H1 (cell line): ENCODE measurements around the gene THRB. TPM values are rescaled to one million over a fixed set of nuclear protein-coding genes. Genes with fewer than 3 reads are reported as not detected.

Source experiments
- CTCF ChIA-PET: fragments of 300-600 bp; sonication (Branson Sonifier 250); formaldehyde crosslinking; loops from one replicate; lab custom pipeline; 2021; ENCODE audit not compliant: partially characterized antibody; lab: Charles Lee
- POLR2A ChIA-PET: fragments of 300-600 bp; sonication (Branson Sonifier 250); formaldehyde crosslinking; loops from one replicate; lab custom pipeline; 2021; ENCODE audit warnings: inconsistent platforms; ENCODE audit not compliant: partially characterized antibody; lab: Charles Lee
- DNase-seq, 2 experiments: peaks; one replicate each; pipeline versions ENCODE4 v3.0.0 to v3.0.0-alpha.2; 2010 to 2022; ENCODE audit warnings: low spot score in 2 of 2, low read depth in 1 of 2, mixed read lengths in 1 of 2
- FAIRE-seq: peaks from 2 replicates; lab custom pipeline; 2011; peaks lifted over from hg19 to GRCh38; lab: Jason Lieb, UNC
- H2AFZ ChIP-seq: 2 replicates; pipeline ENCODE4 v1.8.1; 2012; ENCODE audit warnings: low read length, inconsistent platforms
- H2AK5ac ChIP-seq: 2 replicates; pipeline ENCODE4 v1.6.1; 2013; ENCODE audit warnings: low read depth, low read length
- H2BK120ac ChIP-seq: replicated peaks from 2 replicates; pipeline ENCODE3; 2013; ENCODE audit warnings: low read depth, low read length, inconsistent platforms
- H2BK12ac ChIP-seq: 2 replicates; pipeline ENCODE4 v1.6.1; 2013; ENCODE audit warnings: low read depth, low read length
- H2BK15ac ChIP-seq: 2 replicates; pipeline ENCODE4 v1.6.1; 2013; ENCODE audit warnings: low read length
- H2BK20ac ChIP-seq: 2 replicates; pipeline ENCODE4 v1.6.1; 2013; ENCODE audit warnings: low read length
- H2BK5ac ChIP-seq: 2 replicates; pipeline ENCODE4 v1.6.1; 2013; ENCODE audit warnings: low read depth, low read length
- H3K14ac ChIP-seq: 2 replicates; pipeline ENCODE4 v1.6.1; 2013; ENCODE audit warnings: inconsistent platforms; ENCODE audit not compliant: insufficient read length
- H3K18ac ChIP-seq: 2 replicates; pipeline ENCODE4 v1.6.1; 2013; ENCODE audit warnings: low read length; ENCODE audit errors: extremely low read depth
- H3K23ac ChIP-seq: 2 replicates; pipeline ENCODE4 v1.6.1; 2013; ENCODE audit warnings: inconsistent platforms; ENCODE audit not compliant: insufficient read length
- H3K23me2 ChIP-seq: 2 replicates; pipeline ENCODE4 v1.6.1; 2013; ENCODE audit warnings: low read depth, low read length
- H3K27ac ChIP-seq: 2 replicates; pipeline ENCODE4 v1.6.1; 2011; ENCODE audit warnings: low read depth, low read length, inconsistent platforms
- H3K27me3 ChIP-seq, 4 experiments: replicated peaks in 1 of 4; 1 replicate in 1 of 4; 2 replicates in 3 of 4; pipeline versions ENCODE4 v1.6.1 to v1.8.1; 2011 to 2013; ENCODE audit warnings: low read length in 3 of 4, mild to moderate bottlenecking in 3 of 4, inconsistent platforms in 2 of 4, mixed read lengths in 2 of 4, moderate library complexity in 1 of 4; ENCODE audit not compliant: control insufficient read depth in 3 of 4, insufficient read depth in 3 of 4; ENCODE audit errors: extremely low read depth in 1 of 4
- H3K36me3 ChIP-seq, 4 experiments: 2 replicates each; pipeline versions ENCODE4 v1.6.1 to v1.8.1; 2011 to 2013; ENCODE audit warnings: mild to moderate bottlenecking in 4 of 4, low read length in 3 of 4, moderate library complexity in 2 of 4, control low read depth in 1 of 4, inconsistent platforms in 1 of 4; ENCODE audit not compliant: insufficient read depth in 4 of 4, control insufficient read depth in 2 of 4
- H3K4ac ChIP-seq: replicated peaks from 2 replicates; pipeline ENCODE3; 2013; ENCODE audit warnings: low read length, low read depth, mixed read lengths, inconsistent platforms; ENCODE audit not compliant: insufficient read length
- H3K4me1 ChIP-seq, 4 experiments: replicated peaks in 1 of 4; 1 replicate in 1 of 4; 2 replicates in 3 of 4; pipeline versions ENCODE4 v1.6.1 to v1.8.1; 2011 to 2013; ENCODE audit warnings: low read length in 3 of 4, inconsistent platforms in 2 of 4, mixed read lengths in 1 of 4; ENCODE audit not compliant: insufficient read depth in 4 of 4, control insufficient read depth in 3 of 4
- H3K4me2 ChIP-seq, 2 experiments: 2 replicates each; pipeline versions ENCODE4 v1.6.1 to v1.8.1; 2011 to 2013; ENCODE audit warnings: low read depth in 2 of 2, low read length in 2 of 2, control low read depth in 1 of 2, inconsistent platforms in 1 of 2, mild to moderate bottlenecking in 1 of 2; ENCODE audit not compliant: insufficient read depth in 1 of 2
- H3K4me3 ChIP-seq, 4 experiments: fragments of 200-600, 300-600 bp in 1 of 4; sonication (generic), shearing (Covaris generic), sonication (Bioruptor Twin) in 1 of 4; 2 replicates each; pipeline versions ENCODE4 v1.5.1 to v1.8.1; 2011 to 2016; ENCODE audit warnings: low read length in 4 of 4, low read depth in 3 of 4, control low read depth in 2 of 4, inconsistent platforms in 2 of 4, mild to moderate bottlenecking in 2 of 4, mixed read lengths in 1 of 4, moderate library complexity in 1 of 4; ENCODE audit not compliant: insufficient read depth in 2 of 4; ENCODE audit errors: extremely low read depth in 1 of 4
- H3K56ac ChIP-seq: replicated peaks from 2 replicates; pipeline ENCODE3; 2013; ENCODE audit warnings: low read depth, mild to moderate bottlenecking, mixed read lengths, low read length, inconsistent platforms; ENCODE audit not compliant: insufficient read length
- H3K79me1 ChIP-seq: 2 replicates; pipeline ENCODE4 v1.6.1; 2013; ENCODE audit warnings: low read depth, low read length, control low read depth
- H3K79me2 ChIP-seq, 2 experiments: 2 replicates each; pipeline versions ENCODE4 v1.6.1 to v1.8.1; 2012 to 2013; ENCODE audit warnings: low read length in 2 of 2, mild to moderate bottlenecking in 2 of 2, inconsistent platforms in 1 of 2; ENCODE audit not compliant: insufficient read depth in 2 of 2, control insufficient read depth in 1 of 2
- H3K9ac ChIP-seq, 4 experiments: replicated peaks in 1 of 4; 1 replicate in 1 of 4; 2 replicates in 3 of 4; pipeline versions ENCODE4 v1.6.1 to v1.8.1; 2011 to 2013; ENCODE audit warnings: low read depth in 3 of 4, low read length in 3 of 4, control low read depth in 2 of 4, mild to moderate bottlenecking in 2 of 4, moderate library complexity in 2 of 4, inconsistent platforms in 1 of 4; ENCODE audit errors: extremely low read depth in 1 of 4
- H3K9me3 ChIP-seq, 2 experiments: 2 replicates each; pipeline versions ENCODE4 v1.6.1 to v1.8.1; 2012 to 2013; ENCODE audit warnings: mild to moderate bottlenecking in 2 of 2, moderate library complexity in 2 of 2, control low read depth in 1 of 2, inconsistent platforms in 1 of 2, low read depth in 1 of 2, low read length in 1 of 2, mixed read lengths in 1 of 2; ENCODE audit not compliant: insufficient read depth in 2 of 2
- H4K20me1 ChIP-seq, 2 experiments: replicated peaks in 1 of 2; 2 replicates each; pipeline versions ENCODE3 to v1.8.1; 2011 to 2013; ENCODE audit warnings: inconsistent platforms in 2 of 2, low read length in 2 of 2, mild to moderate bottlenecking in 1 of 2; ENCODE audit not compliant: insufficient read depth in 2 of 2, control insufficient read depth in 1 of 2
- H4K5ac ChIP-seq: 2 replicates; pipeline ENCODE4 v1.6.1; 2013; ENCODE audit warnings: low read length, low read depth, mixed read lengths, inconsistent platforms; ENCODE audit not compliant: insufficient read length
- H4K8ac ChIP-seq: 2 replicates; pipeline ENCODE4 v1.8.0; 2013; ENCODE audit warnings: mild to moderate bottlenecking, moderate library complexity, low read length, inconsistent platforms; ENCODE audit not compliant: insufficient read depth; ENCODE audit errors: extremely low read depth
- H4K91ac ChIP-seq: replicated peaks from 2 replicates; pipeline ENCODE3; 2013; ENCODE audit warnings: low read length, mixed read lengths, inconsistent platforms; ENCODE audit not compliant: insufficient read length
- ASH2L ChIP-seq: fragments of 200-600, 300-600 bp; sonication (generic); IDR thresholded peaks from one replicate; pipeline ENCODE4 v1.7.1; 2017; ENCODE audit warnings: low read length
- ATF3 ChIP-seq: IDR thresholded peaks from 2 replicates; pipeline ENCODE4 v1.6.1; 2011; ENCODE audit warnings: low read depth, mild to moderate bottlenecking, low read length; ENCODE audit not compliant: insufficient read depth
- CHD1 ChIP-seq: IDR thresholded peaks from 2 replicates; pipeline ENCODE4 v1.6.1; 2012; ENCODE audit warnings: low read depth, low read length, improper control_type of control experiment
- FOSL1 ChIP-seq: IDR thresholded peaks from 2 replicates; pipeline ENCODE4 v1.6.1; 2011; ENCODE audit warnings: mild to moderate bottlenecking, low read depth, low read length, moderate library complexity; ENCODE audit not compliant: insufficient read depth
- JUN ChIP-seq: IDR thresholded peaks from 2 replicates; pipeline ENCODE4 v1.6.1; 2011; ENCODE audit warnings: low read depth, mild to moderate bottlenecking, improper control_type of control experiment, low read length
- NRF1 ChIP-seq: IDR thresholded peaks from 2 replicates; pipeline ENCODE4 v1.6.1; 2011; ENCODE audit warnings: mild to moderate bottlenecking, low read depth, low read length, improper control_type of control experiment
- RAD21 ChIP-seq, 2 experiments: IDR thresholded peaks in 1 of 2; conservative IDR thresholded peaks in 1 of 2; 2 replicates each; pipeline ENCODE4 v1.6.1; 2011; ENCODE audit warnings: low read depth in 2 of 2, low read length in 2 of 2, improper control_type of control experiment in 1 of 2, inconsistent platforms in 1 of 2, mild to moderate bottlenecking in 1 of 2, moderate library complexity in 1 of 2
- RBBP5 ChIP-seq: IDR thresholded peaks from 2 replicates; pipeline ENCODE4 v1.7.1; 2012; ENCODE audit warnings: low read depth, mild to moderate bottlenecking, inconsistent platforms, low read length, moderate library complexity, borderline replicate concordance
- RFX5 ChIP-seq: IDR thresholded peaks from 2 replicates; pipeline ENCODE4 v1.6.1; 2011; ENCODE audit warnings: low read depth, low read length, improper control_type of control experiment, borderline replicate concordance
- TEAD4 ChIP-seq: IDR thresholded peaks from 2 replicates; pipeline ENCODE4 v1.6.1; 2012; ENCODE audit warnings: low read depth, low read length, inconsistent platforms, mixed read lengths
- WGBS, 2 experiments: shearing (Covaris generic) in 1 of 2; methylation state at CpG; one replicate each; pipeline versions ENCODE4 v1.1.6 to v1.1.7; 2013 to 2015; ENCODE audit warnings: low lambda C conversion rate in 2 of 2, mixed read lengths in 2 of 2, inconsistent platforms in 1 of 2, low coverage in 1 of 2, missing lambda C conversion rate in 1 of 2; ENCODE audit not compliant: insufficient replicate concordance in 2 of 2, insufficient coverage in 1 of 2, insufficient read length in 1 of 2; ENCODE audit errors: extremely low coverage in 1 of 2, missing lambda C conversion rate in 1 of 2; 5-methylcytosine and 5-hydroxymethylcytosine counted together
- polyA plus RNA-seq, 7 experiments: library from polyadenylated mRNA; depleted of rRNA in 3 of 7; stranded (reverse) in 5 of 7; unstranded in 2 of 7; fragments of >200 nt in 5 of 7; fragments of 200-250 nt in 2 of 7; gene quantifications; 1 replicate in 5 of 7; 2 replicates in 1 of 7; 4 replicates in 1 of 7; pipeline versions ENCODE4 v1.2.1 to v1.2.3, GENCODE V29; 2011 to 2013; ENCODE audit warnings: missing spikeins in 2 of 7, mixed read lengths in 2 of 7
- total RNA-seq: library from RNA; stranded (reverse); fragmentation: NEBNext Ultra II Directional; extraction: Animal tissue kit (Norgen Biotek cat#: 25700); gene quantifications from 2 replicates; pipeline ENCODE4 v1.2.1, GENCODE V29; 2021

The THRB gene
- total and polyA plus RNA-seq, 2 of the 8 experiments (the other 6 are each of a cell fraction or from before 2014, with no cell fraction given) = 0.98 to 3.9 TPM

- Histone ChIP-seq H2BK12ac (no peak overlapping the region), H3K4me1 (no peaks in the 10 kb centered on the region), H3K23me2 (no peaks in the 10 kb centered on the region), H3K23ac (no peak overlapping the region), H3K36me3 (no peaks in the 10 kb centered on the region), H3K4me2 (no peak overlapping the region), H3K4ac (no peak overlapping the region), H4K8ac (no peak overlapping the region), H4K20me1 (no peaks in the 10 kb centered on the region), H3K9me3 (no peaks in the 10 kb centered on the region), H3K4me3 (no peak overlapping the region)
- POLR2A ChIA-PET = no interaction called here
- WGBS, 2 experiments = 90% methylated on average over 2 of the region's 2 CpGs; no CpG with 5 or more reads in 1 of the 2 experiments
- no peak for TF ChIP-seq NRF1
- no peak for TF ChIP-seq TEAD4
- no peak for TF ChIP-seq RAD21 (IDR thresholded peaks at IDR 0.05 in 1 of 2, conservative IDR thresholded peaks at IDR 0.05 in 1 of 2; ENCODE audit: low read depth in 2 of 2, low read length in 2 of 2)
- TF ChIP-seq RFX5 = no peak
- no peak for TF ChIP-seq ATF3
- TF ChIP-seq JUN = no peak
- TF ChIP-seq ASH2L = no peak
- TF ChIP-seq CHD1 = no peak
- TF ChIP-seq FOSL1 = no peak
- no peak for TF ChIP-seq RBBP5
- TF ChIP-seq, all 59 proteins: peak for 0
- peaks cover 0 to 1% (median 0%) of the 10 kb centered on the region in 4 experiments; a peak in 1 of 7 replicates for H3K27me3 ChIP-seq
- H3K79me2 ChIP-seq = no peaks in the 10 kb centered on the region
- H4K91ac ChIP-seq = no peak overlapping the region
- no peak overlapping the region for H2BK5ac ChIP-seq
- DNase-seq = no peak
- no peak overlapping the region for H3K9ac ChIP-seq
- FAIRE-seq = no peak
- no peak overlapping the region for H2AK5ac ChIP-seq
- H2BK120ac ChIP-seq = no peak overlapping the region
- H3K79me1 ChIP-seq = no peaks in the 10 kb centered on the region
- H2BK15ac ChIP-seq = no peak overlapping the region
- H2BK20ac ChIP-seq = no peak overlapping the region
- no peak overlapping the region for H3K14ac ChIP-seq
- H3K18ac ChIP-seq = no peak overlapping the region
- H4K5ac ChIP-seq = no peak overlapping the region
- no peak overlapping the region for H2AFZ ChIP-seq
- CTCF ChIA-PET = interaction anchor here (1.2 kb wide), 1 partner anchor 9 kb away, joined by 4 read pairs; no protein-coding TSS in a partner anchor
- H3K27ac ChIP-seq = no peak overlapping the region
- H3K56ac ChIP-seq = no peak overlapping the region
Observed at GRCh38 chr3:24420224-24420623, 74.4 kb downstream of the THRB start.
